ENCODE results near the gene AUP1. TPM values are rescaled to one million over a fixed set of nuclear protein-coding genes. Genes with fewer than 3 reads are reported as not detected.

Gene AUP1
- total and polyA plus RNA-seq, 2 experiments from 2014 or later = 98.7 to 105 TPM

DNA sequence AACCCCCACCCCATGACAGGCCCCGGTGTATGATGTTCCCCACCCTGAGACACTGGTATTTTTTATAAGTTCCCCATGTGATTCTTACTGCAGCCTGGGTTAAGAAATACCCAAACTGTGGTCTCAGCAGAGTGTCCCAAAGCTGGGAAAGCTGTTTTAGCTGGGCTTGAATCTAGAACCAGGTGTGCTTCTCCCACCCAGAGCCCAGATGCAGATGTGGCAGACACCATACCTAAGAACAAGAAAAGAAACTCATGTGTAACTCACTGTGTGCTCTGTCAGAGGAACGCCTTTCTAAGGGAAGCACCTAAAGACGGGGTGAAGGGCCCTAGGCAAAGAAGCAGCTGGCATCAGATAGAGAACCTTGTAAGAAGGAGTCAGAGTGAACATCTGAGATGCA lies 48.9 kb upstream of the AUP1 start:
- no peaks in the 10 kb centered on the region for H3K4me1 ChIP-seq (ENCODE audit: insufficient read depth)
- no peak overlapping the region for H2AFZ ChIP-seq
- H3F3A ChIP-seq (replicated peaks; ENCODE audit: low read depth) = no peaks in the 10 kb centered on the region
- H3K4me1 Mint-ChIP-seq = peaks cover 8% of the 10 kb centered on the region
- H3K27ac Mint-ChIP-seq = no peak overlapping the region
- no peaks in the 10 kb centered on the region for H3K79me2 ChIP-seq (replicated peaks; ENCODE audit: insufficient read depth)
- H3K4me3 ChIP-seq = no peak overlapping the region
- TF ChIP-seq CREB1 (CRISPR knock-in tag; IDR thresholded peaks at IDR 0.05; ENCODE audit: low read depth) = no peak
- DNase-seq (ENCODE audit: low spot score) = no peak
- no peaks in the 10 kb centered on the region for H3K27me3 ChIP-seq (ENCODE audit: insufficient read depth)
- no peaks in the 10 kb centered on the region for H3K9me3 Mint-ChIP-seq
- no peak overlapping the region for H3K27ac ChIP-seq (ENCODE audit: low read depth)
- H3K9me2 ChIP-seq (ENCODE audit: insufficient read depth) = no peaks in the 10 kb centered on the region
- no peak overlapping the region for H3K4me3 Mint-ChIP-seq
- no peaks in the 10 kb centered on the region for H3K36me3 ChIP-seq (ENCODE audit: insufficient read depth)
- ATAC-seq = no peak
- no peak overlapping the region for H3K4me2 ChIP-seq
- no peaks in the 10 kb centered on the region for H4K20me1 ChIP-seq (replicated peaks; ENCODE audit: insufficient read depth)
- H3K36me3 Mint-ChIP-seq (ENCODE audit: low read depth) = no peaks in the 10 kb centered on the region
- peaks cover 2% of the 10 kb centered on the region for H3K27me3 Mint-ChIP-seq (ENCODE audit: insufficient read depth, low read depth, poor library complexity)

- Mint-ChIP-seq H3K27me3 (ENCODE audit: insufficient read depth, low read depth, poor library complexity) (no peaks in the 10 kb centered on the region), H3K4me3 (no peak overlapping the region), H3K36me3 (ENCODE audit: low read depth) (no peaks in the 10 kb centered on the region), H3K9me3 (no peaks in the 10 kb centered on the region), H3K27ac (no peak overlapping the region), H3K4me1 (peaks cover 7% of the 10 kb centered on the region)
- H3K9me2 ChIP-seq (ENCODE audit: insufficient read depth) = no peaks in the 10 kb centered on the region
- no peaks in the 10 kb centered on the region for H4K20me1 ChIP-seq (replicated peaks; ENCODE audit: insufficient read depth)
- no peaks in the 10 kb centered on the region for H3K36me3 ChIP-seq (ENCODE audit: insufficient read depth)
- DNase-seq (ENCODE audit: low spot score) (no peak), ATAC-seq (no peak)
- H3K27ac ChIP-seq (ENCODE audit: low read depth) = no peak overlapping the region
- TF ChIP-seq JUNB (IDR thresholded peaks at IDR 0.05; ENCODE audit: unreplicated experiment) (no peak), ZNF114 (CRISPR knock-in tag; IDR thresholded peaks at IDR 0.05) (no peak), REST (IDR thresholded peaks at IDR 0.05; ENCODE audit: unreplicated experiment) (no peak), CREB1 (CRISPR knock-in tag; IDR thresholded peaks at IDR 0.05; ENCODE audit: low read depth) (no peak), STAT1 (IDR thresholded peaks at IDR 0.05; ENCODE audit: unreplicated experiment) (no peak), EZH2phosphoT487 (IDR thresholded peaks at IDR 0.05; ENCODE audit: unreplicated experiment) (no peak), ZNF331 (CRISPR knock-in tag; IDR thresholded peaks at IDR 0.05; ENCODE audit: low read depth) (no peak)
- TF ChIP-seq, protein P1, sequence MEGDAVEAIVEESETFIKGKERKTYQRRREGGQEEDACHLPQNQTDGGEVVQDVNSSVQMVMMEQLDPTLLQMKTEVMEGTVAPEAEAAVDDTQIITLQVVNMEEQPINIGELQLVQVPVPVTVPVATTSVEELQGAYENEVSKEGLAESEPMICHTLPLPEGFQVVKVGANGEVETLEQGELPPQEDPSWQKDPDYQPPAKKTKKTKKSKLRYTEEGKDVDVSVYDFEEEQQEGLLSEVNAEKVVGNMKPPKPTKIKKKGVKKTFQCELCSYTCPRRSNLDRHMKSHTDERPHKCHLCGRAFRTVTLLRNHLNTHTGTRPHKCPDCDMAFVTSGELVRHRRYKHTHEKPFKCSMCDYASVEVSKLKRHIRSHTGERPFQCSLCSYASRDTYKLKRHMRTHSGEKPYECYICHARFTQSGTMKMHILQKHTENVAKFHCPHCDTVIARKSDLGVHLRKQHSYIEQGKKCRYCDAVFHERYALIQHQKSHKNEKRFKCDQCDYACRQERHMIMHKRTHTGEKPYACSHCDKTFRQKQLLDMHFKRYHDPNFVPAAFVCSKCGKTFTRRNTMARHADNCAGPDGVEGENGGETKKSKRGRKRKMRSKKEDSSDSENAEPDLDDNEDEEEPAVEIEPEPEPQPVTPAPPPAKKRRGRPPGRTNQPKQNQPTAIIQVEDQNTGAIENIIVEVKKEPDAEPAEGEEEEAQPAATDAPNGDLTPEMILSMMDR (conservative IDR thresholded peaks at IDR 0.05; ENCODE audit: low read depth in 2 of 2) = no peak
- no peaks in the 10 kb centered on the region for H3K79me2 ChIP-seq (replicated peaks; ENCODE audit: insufficient read depth)
- no peaks in the 10 kb centered on the region for H3F3A ChIP-seq (replicated peaks; ENCODE audit: low read depth)
- no peak overlapping the region for H3K4me2 ChIP-seq
- no peaks in the 10 kb centered on the region for H3K27me3 ChIP-seq (ENCODE audit: insufficient read depth)
- H3K4me1 ChIP-seq (ENCODE audit: insufficient read depth) = no peaks in the 10 kb centered on the region
- no peak overlapping the region for H3K4me3 ChIP-seq
- H2AFZ ChIP-seq = no peak overlapping the region
Measured at GRCh38 chr2:74577448-74577847, 47.9 kb upstream of the AUP1 start.
